Activated T-cell treated with anti-CD3 and anti-CD28 coated beads for 48 hours (primary cell): ENCODE measurements around the gene ASTN1.
A peak's percentile ranks its signal among the peaks of the same experiment; 100 is the strongest.

Source experiments
- DNase-seq: peaks from one replicate; pipeline ENCODE4 v3.0.0-alpha.2; 2020; ENCODE audit warnings: low read depth

The ASTN1 gene

GRCh38 chr1:176926330-176927086 lies 238.0 kb downstream of the ASTN1 start:
- DNase-seq: no peak

- no peak for DNase-seq
Measured at GRCh38 chr1:176925223-176925622, 239.3 kb downstream of the ASTN1 start.

GRCh38 chr1:176923283-176923682 lies 241.2 kb downstream of the ASTN1 start:
- no peak for DNase-seq

- no peak for DNase-seq
Measured at GRCh38 chr1:176919386-176920378, 244.8 kb downstream of the ASTN1 start.

- DNase-seq: no peak
Measured at GRCh38 chr1:176905648-176906047, 258.9 kb downstream of the ASTN1 start.

- DNase-seq: no peak
Measured at GRCh38 chr1:176904057-176904751, 260.3 kb downstream of the ASTN1 start.

GRCh38 chr1:176903474-176903873 lies 261.0 kb downstream of the ASTN1 start:
- no peak for DNase-seq

- no peak for DNase-seq
Measured at GRCh38 chr1:176899321-176899720, 265.2 kb downstream of the ASTN1 start.

GRCh38 chr1:176897350-176898236 lies 266.9 kb downstream of the ASTN1 start:
- peak; percentile 41 for DNase-seq

GRCh38 chr1:176896216-176896615 lies 268.3 kb downstream of the ASTN1 start:
- no peak for DNase-seq

- DNase-seq: no peak
Measured at GRCh38 chr1:176894450-176894849, 270.1 kb downstream of the ASTN1 start.

GRCh38 chr1:176893625-176894352 lies 270.7 kb downstream of the ASTN1 start:
- no peak for DNase-seq

GRCh38 chr1:176888471-176889032 lies 276.0 kb downstream of the ASTN1 start:
- DNase-seq: no peak

- DNase-seq: no peak
Measured at GRCh38 chr1:176885751-176886150, 278.8 kb downstream of the ASTN1 start.

- no peak for DNase-seq
Measured at GRCh38 chr1:176885341-176885740, 279.2 kb downstream of the ASTN1 start.

GRCh38 chr1:176884911-176885310 lies 279.6 kb downstream of the ASTN1 start:
- DNase-seq: no peak

- DNase-seq: no peak
Measured at GRCh38 chr1:176884286-176884685, 280.2 kb downstream of the ASTN1 start.

- peak; percentile 29 for DNase-seq
Measured at GRCh38 chr1:176880955-176881595, 283.4 kb downstream of the ASTN1 start.

- no peak for DNase-seq
Measured at GRCh38 chr1:176879784-176880620, 284.5 kb downstream of the ASTN1 start.
